HG02885 (cell line): ENCODE results near the gene IL23R.
"Not testable (repeated sequence)": the region's sequence is repeated elsewhere in the genome, so short reads cannot be mapped to it uniquely, and the experiment has no call there.

Experiments used
- ATAC-seq: cut with Tn5 transposase; IDR thresholded peaks from one replicate; pipeline ENCODE4 v1.9.1; 2021; ENCODE audit warnings: mild to moderate bottlenecking; ENCODE audit not compliant: unreplicated experiment, poor library complexity

IL23R gene

GRCh38 chr1:67191668-67192520 is 25.6 kb downstream of the IL23R start:
- ATAC-seq = no peak

GRCh38 chr1:67192902-67193301 is 26.6 kb downstream of the IL23R start:
- no peak for ATAC-seq

GRCh38 chr1:67193704-67194103 is 27.4 kb downstream of the IL23R start:
- ATAC-seq = no peak

- peak; percentile 85 for ATAC-seq
Measured at GRCh38 chr1:67194209-67194863, 28.1 kb downstream of the IL23R start.

GRCh38 chr1:67200755-67201154 is 34.5 kb downstream of the IL23R start:
- no peak for ATAC-seq

- no peak for ATAC-seq
Measured at GRCh38 chr1:67201891-67202290, 35.6 kb downstream of the IL23R start.

GRCh38 chr1:67204298-67204980 is 38.2 kb downstream of the IL23R start:
- no peak for ATAC-seq

- ATAC-seq = not testable (repeated sequence)
Measured at GRCh38 chr1:67207398-67207797, 41.1 kb downstream of the IL23R start.

- ATAC-seq = no peak
Measured at GRCh38 chr1:67208217-67208616, 42.0 kb downstream of the IL23R start.

- no peak for ATAC-seq
Measured at GRCh38 chr1:67209521-67209920, 43.3 kb downstream of the IL23R start.

GRCh38 chr1:67211589-67212563 is 45.6 kb downstream of the IL23R start:
- ATAC-seq = peak; percentile 41

- no peak for ATAC-seq
Measured at GRCh38 chr1:67213164-67213563, 46.9 kb downstream of the IL23R start.

GRCh38 chr1:67213948-67214347 is 47.7 kb downstream of the IL23R start:
- no peak for ATAC-seq

- peak; percentile 66 for ATAC-seq
Measured at GRCh38 chr1:67214420-67215174, 48.3 kb downstream of the IL23R start.

GRCh38 chr1:67216401-67216800 is 50.1 kb downstream of the IL23R start:
- ATAC-seq = no peak

GRCh38 chr1:67217417-67217816 is 51.2 kb downstream of the IL23R start:
- ATAC-seq = no peak

- no peak for ATAC-seq
Measured at GRCh38 chr1:67217938-67218337, 51.7 kb downstream of the IL23R start.

GRCh38 chr1:67224856-67225255 is 58.6 kb downstream of the IL23R start:
- ATAC-seq = no peak

- no peak for ATAC-seq
Measured at GRCh38 chr1:67226688-67227087, 60.4 kb downstream of the IL23R start.
